SJSA1 (cell line): Measurements from ENCODE around the gene TBC1D8B. TPM values are rescaled to one million over a fixed set of nuclear protein-coding genes. Genes with fewer than 3 reads are reported as not detected.
"Not testable (repeated sequence)": the region's sequence is repeated elsewhere in the genome, so short reads cannot be mapped to it uniquely, and the experiment has no call there.

Experiments
- DNase-seq, 2 experiments: peaks; one replicate each; pipeline ENCODE4 v3.0.0-alpha.2; 2015 to 2020; ENCODE audit warnings: low spot score in 2 of 2, low read depth in 1 of 2
- H3K27ac ChIP-seq: fragments of 250-450 bp; sonication (Bioruptor Pico); 2 replicates; pipeline ENCODE4 v1.5.1; 2020; ENCODE audit warnings: mild to moderate bottlenecking, moderate library complexity
- H3K27me3 ChIP-seq: fragments of 250-450 bp; sonication (Bioruptor Pico); replicated peaks from 2 replicates; pipeline ENCODE4 v1.5.1; 2020; ENCODE audit warnings: mild to moderate bottlenecking, moderate library complexity
- H3K36me3 ChIP-seq: fragments of 250-450 bp; sonication (Bioruptor Pico); 2 replicates; pipeline ENCODE4 v1.5.1; 2020; ENCODE audit warnings: mild to moderate bottlenecking
- H3K4me1 ChIP-seq: fragments of 250-450 bp; sonication (Bioruptor Pico); replicated peaks from 2 replicates; pipeline ENCODE4 v1.6.1; 2021; ENCODE audit warnings: mild to moderate bottlenecking
- H3K4me3 ChIP-seq: fragments of 250-450 bp; sonication (Bioruptor Pico); 2 replicates; pipeline ENCODE4 v1.5.1; 2020; ENCODE audit warnings: mild to moderate bottlenecking
- H3K9me3 ChIP-seq: fragments of 250-450 bp; sonication (Bioruptor Pico); replicated peaks from 2 replicates; pipeline ENCODE4 v1.5.1; 2020; ENCODE audit warnings: mild to moderate bottlenecking
- total RNA-seq: library from RNA; depleted of rRNA; stranded (reverse); fragments of >200 nt; shearing (Covaris generic); gene quantifications from 2 replicates; pipeline ENCODE4 v1.2.3, GENCODE V29; 2014; rRNA removed

Gene TBC1D8B
- 0.66 and 2.1 TPM in 2 replicates for total RNA-seq

- Histone ChIP-seq H3K27ac (no peak within 1 kb of the TSS), H3K4me3 (peak within 1 kb of the TSS; percentile 49), H3K27me3 (no peaks in the 10 kb centered on the region), H3K4me1 (no peaks in the 10 kb centered on the region), H3K9me3 (no peaks in the 10 kb centered on the region), H3K36me3 (no peaks in the 10 kb centered on the region)
- peak; percentile 71 to 73 for DNase-seq
These were observed at the start of gene TBC1D8B for GRCh38 chrX:106802388-106803275. Gene TBC1D8B, plus strand, starts transcription at chrX:106802673. Its CDS starts 181 bp downstream, at chrX:106802854.

- DNase-seq, H3K27ac ChIP-seq, H3K27me3 ChIP-seq, H3K4me1 ChIP-seq, H3K4me3 ChIP-seq, H3K9me3 ChIP-seq, H3K36me3 ChIP-seq: not testable (repeated sequence)
These were observed 33.2 kb upstream of the TBC1D8B start for GRCh38 chrX:106769288-106769687.

GRCh38 chrX:106774981-106775380 is 27.5 kb upstream of the TBC1D8B start:
- Histone ChIP-seq H3K36me3 (no peaks in the 10 kb centered on the region), H3K9me3 (no peaks in the 10 kb centered on the region), H3K4me3 (no peak overlapping the region), H3K4me1 (no peaks in the 10 kb centered on the region), H3K27ac (no peak overlapping the region), H3K27me3 (no peaks in the 10 kb centered on the region)
- DNase-seq, result no peak

- Histone ChIP-seq H3K4me3 (no peak overlapping the region), H3K27ac (no peak overlapping the region), H3K9me3 (no peaks in the 10 kb centered on the region), H3K36me3 (no peaks in the 10 kb centered on the region), H3K27me3 (no peaks in the 10 kb centered on the region), H3K4me1 (no peaks in the 10 kb centered on the region)
- no peak for DNase-seq
These were observed 22.2 kb upstream of the TBC1D8B start for GRCh38 chrX:106780264-106780663.

GRCh38 chrX:106780664-106781377 is 21.7 kb upstream of the TBC1D8B start:
- H3K27me3 ChIP-seq, result no peaks in the 10 kb centered on the region
- no peak for DNase-seq

GRCh38 chrX:106783716-106784115 is 18.8 kb upstream of the TBC1D8B start:
- Histone ChIP-seq H3K4me3 (no peak overlapping the region), H3K27me3 (no peaks in the 10 kb centered on the region), H3K36me3 (no peaks in the 10 kb centered on the region)

More at GRCh38 chrX:106780664-106781377, 21.7 kb upstream of the TBC1D8B start:
- no peaks in the 10 kb centered on the region for H3K9me3 ChIP-seq
- H3K36me3 ChIP-seq, result no peaks in the 10 kb centered on the region
- no peak overlapping the region for H3K27ac ChIP-seq
- no peak overlapping the region for H3K4me3 ChIP-seq
- no peaks in the 10 kb centered on the region for H3K4me1 ChIP-seq

GRCh38 chrX:106791495-106791894 is 11.0 kb upstream of the TBC1D8B start:
- no peaks in the 10 kb centered on the region for H3K36me3 ChIP-seq
- H3K9me3 ChIP-seq, result no peaks in the 10 kb centered on the region
- H3K4me1 ChIP-seq, result no peaks in the 10 kb centered on the region
- no peak overlapping the region for H3K4me3 ChIP-seq
- no peak overlapping the region for H3K27ac ChIP-seq
- DNase-seq, result no peak
- H3K27me3 ChIP-seq, result no peaks in the 10 kb centered on the region

More at GRCh38 chrX:106783716-106784115, 18.8 kb upstream of the TBC1D8B start:
- no peak for DNase-seq
- Histone ChIP-seq H3K9me3 (no peaks in the 10 kb centered on the region), H3K4me1 (no peaks in the 10 kb centered on the region), H3K27ac (no peak overlapping the region)

GRCh38 chrX:106802063-106802387 is 448 bp upstream of the TBC1D8B start:
- H3K4me1 ChIP-seq, result no peaks in the 10 kb centered on the region
- no peak for DNase-seq
- H3K4me3 ChIP-seq, result peak overlapping the region; percentile 49
- no peak overlapping the region for H3K27ac ChIP-seq
- no peaks in the 10 kb centered on the region for H3K9me3 ChIP-seq
- H3K27me3 ChIP-seq, result no peaks in the 10 kb centered on the region
- H3K36me3 ChIP-seq, result no peaks in the 10 kb centered on the region

GRCh38 chrX:106811131-106811910 is 8.8 kb downstream of the TBC1D8B start:
- Histone ChIP-seq H3K9me3 (no peaks in the 10 kb centered on the region), H3K4me3 (no peak overlapping the region), H3K36me3 (no peaks in the 10 kb centered on the region), H3K27ac (no peak overlapping the region), H3K27me3 (no peaks in the 10 kb centered on the region), H3K4me1 (no peaks in the 10 kb centered on the region)
- DNase-seq, result peak in 1 of 2 experiments; percentile 39

GRCh38 chrX:106812930-106813329 is 10.5 kb downstream of the TBC1D8B start:
- not testable (repeated sequence) for H3K27me3 ChIP-seq, H3K4me3 ChIP-seq, H3K27ac ChIP-seq, H3K4me1 ChIP-seq, H3K36me3 ChIP-seq, H3K9me3 ChIP-seq
- peak in 1 of 2 experiments; percentile 36 for DNase-seq

- H3K9me3 ChIP-seq, H3K27me3 ChIP-seq, H3K4me3 ChIP-seq, DNase-seq, H3K36me3 ChIP-seq, H3K27ac ChIP-seq, H3K4me1 ChIP-seq: not testable (repeated sequence)
These were observed 11.6 kb downstream of the TBC1D8B start for GRCh38 chrX:106814093-106814492.

- DNase-seq, result no peak
These were observed 60.7 kb downstream of the TBC1D8B start for GRCh38 chrX:106862972-106863688.

GRCh38 chrX:106863697-106864096 is 61.2 kb downstream of the TBC1D8B start:
- Histone ChIP-seq H3K27me3 (no peaks in the 10 kb centered on the region), H3K27ac (no peak overlapping the region), H3K4me1 (no peaks in the 10 kb centered on the region), H3K4me3 (no peak overlapping the region), H3K9me3 (no peaks in the 10 kb centered on the region), H3K36me3 (no peaks in the 10 kb centered on the region)
- DNase-seq, result no peak

More at GRCh38 chrX:106862972-106863688, 60.7 kb downstream of the TBC1D8B start:
- Histone ChIP-seq H3K4me1 (no peaks in the 10 kb centered on the region), H3K4me3 (no peak overlapping the region), H3K9me3 (no peaks in the 10 kb centered on the region), H3K27me3 (no peaks in the 10 kb centered on the region), H3K27ac (no peak overlapping the region), H3K36me3 (no peaks in the 10 kb centered on the region)
